NOMO-1 treated with DMSO at 0.1 percent for 48 hours (cell line): ENCODE measurements around the gene RBM43.

Experiments used
- DNase-seq: peaks from one replicate; lab custom pipeline; 2025; ENCODE audit not compliant: unreplicated experiment; lab: John Stamatoyannopoulos, UW

RBM43 gene

DNA sequence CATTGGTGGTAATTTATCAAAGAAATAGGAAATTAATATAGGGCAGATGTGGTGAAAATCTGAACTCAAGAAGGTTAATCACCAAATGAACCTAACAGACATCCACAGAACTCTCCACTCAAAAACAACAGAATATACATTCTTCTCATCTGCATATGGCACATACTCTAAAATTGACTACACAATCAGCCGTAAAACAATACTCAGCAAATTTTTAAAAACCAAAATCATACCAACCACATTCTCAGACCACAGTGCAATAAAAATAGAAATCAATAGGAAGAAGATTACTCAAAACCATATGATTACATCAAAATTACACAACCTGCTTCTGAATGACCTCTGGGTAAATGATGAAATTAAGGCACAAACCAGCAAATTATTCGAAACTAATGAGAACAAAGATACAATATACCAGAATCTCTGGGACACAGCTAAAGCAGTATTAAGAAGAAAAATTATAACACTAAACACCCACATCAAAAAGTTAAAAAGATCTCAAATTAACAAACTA is 31.0 kb downstream of the RBM43 start:
- peak; percentile 64 for DNase-seq

DNA sequence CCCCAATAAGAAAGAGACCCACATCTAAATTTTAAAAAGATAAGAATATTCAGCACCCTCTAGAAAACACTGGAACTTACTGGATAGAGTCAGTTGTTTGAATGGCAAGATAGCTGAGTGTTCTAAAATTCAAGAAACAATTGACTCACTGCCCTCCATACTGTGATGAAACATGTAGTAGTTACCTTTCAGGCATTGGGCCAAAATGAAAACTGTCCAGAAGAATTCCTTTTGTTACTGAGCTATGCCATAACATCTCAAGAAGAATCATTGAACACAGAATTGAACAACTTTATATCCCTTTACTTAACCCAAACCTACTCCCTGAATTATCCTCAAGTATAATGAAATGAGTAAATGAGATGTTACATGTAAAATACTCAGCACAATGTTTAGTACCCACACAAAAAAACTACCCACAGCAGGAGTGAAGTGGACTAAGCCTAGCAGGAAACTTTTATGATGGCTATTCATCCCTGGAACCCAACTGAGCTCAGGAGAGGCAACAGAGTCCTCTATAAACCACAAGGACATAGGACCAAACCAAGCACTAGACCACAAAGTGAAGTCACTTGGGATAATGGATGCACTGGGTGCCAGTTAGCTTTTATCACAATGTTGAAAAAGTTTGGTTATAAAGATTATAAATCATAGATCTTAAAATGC is 32.7 kb downstream of the RBM43 start:
- no peak for DNase-seq

DNA sequence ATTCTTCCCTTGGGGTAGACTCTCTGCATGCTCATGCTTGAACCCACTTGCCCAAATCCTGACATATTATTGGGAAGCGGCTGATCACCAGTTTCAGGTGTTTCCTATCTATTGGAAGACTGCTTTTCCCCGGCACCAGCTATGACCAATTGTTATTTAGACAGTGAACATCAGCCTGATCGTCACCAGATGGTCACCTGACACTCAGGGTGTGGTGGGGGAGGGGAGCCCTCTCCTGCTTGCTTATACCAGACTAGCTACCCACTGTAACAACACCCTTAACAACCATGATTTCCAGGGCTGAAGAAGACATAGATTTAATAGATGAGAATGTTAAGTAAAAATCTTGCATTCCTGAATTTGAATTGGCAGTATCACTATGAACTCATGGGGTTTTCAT is 44.3 kb downstream of the RBM43 start:
- no peak for DNase-seq

DNA sequence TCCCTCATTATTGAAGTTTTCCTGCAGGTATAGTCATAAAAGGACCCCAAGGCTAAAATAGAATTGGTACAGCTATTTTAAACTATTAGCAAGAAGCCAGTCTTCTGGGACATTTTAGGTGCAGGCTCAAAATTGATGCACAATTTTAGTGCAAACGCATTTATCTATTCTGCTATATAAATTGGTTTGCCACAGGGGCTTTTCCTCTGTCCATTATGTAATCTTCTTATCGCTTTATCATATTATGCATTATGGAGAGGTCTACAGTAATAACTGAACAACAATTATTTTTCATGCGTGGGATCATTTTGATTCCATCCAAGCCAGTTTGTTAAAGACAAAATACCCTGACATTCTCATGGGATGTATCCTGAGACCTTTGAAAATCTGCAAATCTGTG is 54.6 kb downstream of the RBM43 start:
- no peak for DNase-seq

DNA sequence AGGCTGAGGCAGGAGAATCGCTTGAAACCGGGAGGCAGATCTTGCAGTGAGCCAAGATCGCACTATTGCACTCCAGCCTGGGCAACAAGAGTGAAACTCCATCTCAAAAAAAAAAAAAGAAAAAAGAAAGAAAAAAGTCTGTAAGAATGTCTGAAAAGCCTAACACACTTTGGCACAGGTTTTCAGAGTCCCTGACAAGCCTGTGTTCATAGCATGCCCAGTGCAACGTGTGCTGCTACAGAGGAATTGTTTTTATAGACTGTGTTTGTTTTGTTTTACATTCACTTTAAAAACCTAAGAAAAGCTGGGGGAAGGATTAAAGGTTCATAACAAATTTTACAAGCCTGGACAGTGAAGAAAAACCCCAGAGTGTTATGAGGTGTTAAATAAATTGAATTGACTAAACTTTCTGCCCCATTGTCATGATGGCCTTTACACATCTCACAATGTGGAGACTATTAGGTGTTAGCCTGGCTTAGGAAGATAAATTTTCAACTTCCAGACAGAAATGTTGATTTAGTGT is 55.2 kb downstream of the RBM43 start:
- no peak for DNase-seq

DNA sequence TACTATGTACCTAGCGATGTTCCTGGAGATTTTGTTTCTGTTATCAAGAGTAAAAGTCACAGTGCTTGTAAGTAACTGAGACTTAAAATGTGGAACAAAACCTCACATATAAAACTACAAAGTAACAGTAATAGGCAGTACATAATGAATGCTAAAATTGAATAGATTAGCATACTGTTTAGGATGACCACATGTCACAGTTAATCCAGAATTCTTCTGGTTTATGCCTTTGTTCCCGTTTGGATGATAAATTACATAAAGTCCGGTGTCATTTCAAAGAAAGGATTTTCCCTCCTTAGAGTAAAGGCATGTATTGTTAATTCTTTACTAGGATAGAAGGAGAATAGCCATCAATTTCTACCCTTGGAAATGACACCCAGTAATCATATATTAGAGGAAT is 56.1 kb downstream of the RBM43 start:
- DNase-seq = no peak

DNA sequence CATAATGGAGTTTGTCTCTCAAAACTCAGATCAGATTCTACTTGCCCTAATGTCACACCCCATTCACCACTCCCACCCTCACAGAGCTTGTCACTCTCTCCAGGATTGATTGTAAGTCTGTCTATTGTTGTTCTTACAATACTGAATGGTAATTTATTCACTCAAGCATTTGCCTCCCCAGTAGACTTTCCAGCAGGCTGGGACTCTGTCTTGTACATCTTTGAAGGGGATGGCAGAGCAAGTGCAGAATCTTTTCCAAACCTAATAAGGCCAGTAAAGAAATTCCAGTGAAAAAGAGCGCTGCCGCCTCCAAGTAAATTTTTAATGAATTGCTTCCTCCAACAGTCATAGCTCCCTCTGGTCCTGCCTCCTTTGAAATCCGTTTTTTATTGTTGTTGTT is 56.9 kb downstream of the RBM43 start:
- no peak for DNase-seq

DNA sequence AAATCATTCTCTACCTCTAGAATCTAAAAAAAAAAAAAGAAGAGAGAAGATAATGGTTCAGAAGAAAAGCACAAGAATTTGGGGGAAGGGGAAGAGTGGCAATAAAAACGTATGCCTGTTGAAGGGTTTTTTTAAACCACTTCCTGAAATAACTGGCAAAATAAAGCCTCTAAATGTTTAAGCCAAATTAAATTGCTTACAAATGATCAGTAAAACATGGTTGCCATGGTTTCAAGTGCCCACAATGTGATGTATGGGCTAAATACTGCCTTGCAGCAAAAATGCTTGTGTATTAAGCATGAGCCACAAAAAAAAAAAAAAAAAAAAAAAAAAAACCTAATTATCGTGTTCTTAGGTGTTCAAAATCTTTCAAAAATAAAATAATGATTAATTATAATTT is 60.8 kb downstream of the RBM43 start:
- DNase-seq = no peak

DNA sequence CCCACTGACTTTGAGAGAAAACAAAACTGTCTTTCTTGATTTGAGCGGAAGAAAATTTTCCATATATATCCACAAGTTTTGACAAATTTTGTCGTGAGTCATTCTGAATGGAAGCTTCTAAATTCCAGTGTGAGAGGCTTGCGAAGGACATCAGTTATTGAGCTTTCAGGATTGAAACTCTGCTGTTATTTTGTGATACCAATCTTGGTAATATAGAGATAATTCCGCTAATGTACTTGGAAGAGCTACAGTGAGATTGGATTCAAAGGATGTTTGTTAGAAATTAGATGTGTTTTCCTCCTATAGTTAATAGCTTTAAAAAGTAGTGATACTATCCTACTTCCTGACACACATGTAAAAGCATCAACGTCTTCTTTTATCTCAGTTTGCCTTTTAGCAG is 61.4 kb downstream of the RBM43 start:
- no peak for DNase-seq

DNA sequence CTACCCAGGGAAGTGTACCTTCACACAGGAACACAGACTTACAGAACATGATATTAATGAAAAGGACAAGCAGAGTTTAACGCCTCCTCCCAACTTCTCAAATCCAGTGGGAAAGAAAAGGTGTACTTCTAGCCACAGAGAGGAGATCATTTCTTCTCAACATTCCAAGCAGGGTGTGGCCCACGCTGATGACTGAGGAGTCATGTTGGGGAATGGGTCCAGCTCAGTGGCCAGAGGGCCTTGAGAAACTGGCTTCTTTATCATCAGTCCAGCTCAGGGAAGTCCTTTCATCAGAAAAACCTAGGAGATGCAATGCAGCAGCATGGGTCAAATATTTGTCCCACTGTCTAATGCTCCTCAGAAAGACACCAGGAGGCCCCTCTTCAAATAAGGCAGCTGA is 63.0 kb downstream of the RBM43 start:
- DNase-seq = no peak
